GM12873 (cell line): ENCODE measurements around the gene PIK3R1.

Source experiments
- CTCF ChIP-seq: IDR thresholded peaks from 2 replicates; pipeline ENCODE4 v1.5.1; 2012; ENCODE audit warnings: low read depth, mild to moderate bottlenecking, moderate library complexity, low read length, control low read depth; ENCODE audit not compliant: insufficient read depth; ENCODE audit errors: missing control alignments

The PIK3R1 gene

GRCh38 chr5:68320413-68320986 lies 104.9 kb downstream of the PIK3R1 start:
- TF ChIP-seq CTCF, result no peak

- no peak for TF ChIP-seq CTCF
These were observed 109.6 kb downstream of the PIK3R1 start for GRCh38 chr5:68325065-68325580.

- no peak for TF ChIP-seq CTCF
These were observed 114.1 kb downstream of the PIK3R1 start for GRCh38 chr5:68329554-68330255.

- no peak for TF ChIP-seq CTCF
These were observed 115.0 kb downstream of the PIK3R1 start for GRCh38 chr5:68330574-68330973.

- TF ChIP-seq CTCF, result no peak
These were observed 115.9 kb downstream of the PIK3R1 start for GRCh38 chr5:68331192-68332079.

- TF ChIP-seq CTCF, result no peak
These were observed 116.5 kb downstream of the PIK3R1 start for GRCh38 chr5:68332080-68332451.

- TF ChIP-seq CTCF, result no peak
These were observed 117.0 kb downstream of the PIK3R1 start for GRCh38 chr5:68332556-68332955.
